HEK293 (cell line): ENCODE results near the gene TTC24.

Source experiments
- BCL11B ChIP-seq: fragments of 450-650 bp; formaldehyde crosslinking; IDR thresholded peaks from 2 replicates; pipeline ENCODE4 v1.5.1; 2016; ENCODE audit warnings: low read depth, missing biosample characterization, missing genetic modification characterization
- ZBTB20 ChIP-seq: fragments of 450-650 bp; formaldehyde crosslinking; IDR thresholded peaks from 2 replicates; pipeline ENCODE4 v1.5.1; 2016; ENCODE audit warnings: missing biosample characterization, missing genetic modification characterization
- ZNF610 ChIP-seq: fragments of 450-650 bp; formaldehyde crosslinking; IDR thresholded peaks from 2 replicates; pipeline ENCODE4 v1.5.1; 2016; ENCODE audit warnings: missing biosample characterization, missing genetic modification characterization, borderline replicate concordance
- TF ChIP-seq, protein P1 (sequence below): fragments of 450-650 bp; formaldehyde crosslinking; IDR thresholded peaks from 2 replicates; pipeline ENCODE4 v1.5.1; 2016; ENCODE audit warnings: missing biosample characterization, missing genetic modification characterization

The TTC24 gene

DNA sequence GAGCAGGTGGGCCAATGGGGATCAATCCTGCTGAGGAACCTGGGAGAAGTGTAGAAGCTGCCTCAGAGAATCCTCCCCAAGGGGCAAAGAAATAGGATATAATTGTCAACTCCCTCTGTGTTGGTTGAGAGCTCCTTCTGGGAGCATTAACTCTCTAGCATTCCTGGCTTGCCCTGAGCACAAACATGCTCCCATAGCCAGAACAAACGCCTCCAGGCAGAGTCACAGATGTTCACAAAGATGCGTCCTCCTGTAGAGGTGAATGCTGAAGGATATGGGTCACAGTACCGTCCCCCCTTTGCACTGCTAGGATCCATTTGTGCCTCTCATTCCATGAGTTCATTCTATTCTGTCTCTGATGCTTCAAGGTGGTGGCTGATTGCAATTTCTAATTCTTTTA, 52.8 kb downstream of the TTC24 start (continued):
- TF ChIP-seq ZNF610 (no peak), BCL11B (tag by site-specific recombination) (no peak), ZBTB20 (tag by site-specific recombination) (no peak)
- TF ChIP-seq, protein P1, sequence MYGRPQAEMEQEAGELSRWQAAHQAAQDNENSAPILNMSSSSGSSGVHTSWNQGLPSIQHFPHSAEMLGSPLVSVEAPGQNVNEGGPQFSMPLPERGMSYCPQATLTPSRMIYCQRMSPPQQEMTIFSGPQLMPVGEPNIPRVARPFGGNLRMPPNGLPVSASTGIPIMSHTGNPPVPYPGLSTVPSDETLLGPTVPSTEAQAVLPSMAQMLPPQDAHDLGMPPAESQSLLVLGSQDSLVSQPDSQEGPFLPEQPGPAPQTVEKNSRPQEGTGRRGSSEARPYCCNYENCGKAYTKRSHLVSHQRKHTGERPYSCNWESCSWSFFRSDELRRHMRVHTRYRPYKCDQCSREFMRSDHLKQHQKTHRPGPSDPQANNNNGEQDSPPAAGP (tag by site-specific recombination), result no peak
